ENCODE data around the gene CASZ1. TPM values are rescaled to one million over a fixed set of nuclear protein-coding genes. Genes with fewer than 3 reads are reported as not detected.

Gene CASZ1
- total and polyA plus RNA-seq, 8 donors = 6.0 to 166 (median 39.8) TPM

- 13 to 36% (median 27%) methylated on average over 9 of the region's 9 CpGs for WGBS, 5 donors
- Histone ChIP-seq H3K27me3 (no peaks in the 10 kb centered on the region), H3K36me3 (peaks cover 0 to 4% (median 0%) of the 10 kb centered on the region in 4 donors), H3K27ac (peak overlapping the region; percentile 62 to 97 (median 92)), H3K4me3 (peak overlapping the region in 1 of 4 donors; percentile 2), H3K9me3 (no peaks in the 10 kb centered on the region), H3K4me1 (peaks cover 99 to 100% (median 100%) of the 10 kb centered on the region in 4 donors)
- DNase-seq = peak; percentile 87 to 92
- intact Hi-C loops (cut with DNase I; ENCODE audit: low total_unique reads) = loop anchor here (10.0 kb wide), 1 partner anchor 115 kb away; the partner anchor contains the start of gene CASZ1
- TF ChIP-seq EP300 (IDR thresholded peaks at IDR 0.05) = no peak
- peak; percentile 18 to 64 (median 27) for TF ChIP-seq POLR2AphosphoS5 (IDR thresholded peaks at IDR 0.05)
- no peak for TF ChIP-seq CTCF (IDR thresholded peaks at IDR 0.05)
Observed at GRCh38 chr1:10679496-10680220, 116.8 kb downstream of the CASZ1 start.

GRCh38 chr1:10678852-10679251 is 117.6 kb downstream of the CASZ1 start:
- Histone ChIP-seq H3K27me3 (no peaks in the 10 kb centered on the region), H3K27ac (peak overlapping the region; percentile 62 to 97 (median 92)), H3K36me3 (peaks cover 0 to 4% (median 0%) of the 10 kb centered on the region in 4 donors), H3K4me3 (no peak overlapping the region), H3K9me3 (no peaks in the 10 kb centered on the region), H3K4me1 (peaks cover 99 to 100% (median 100%) of the 10 kb centered on the region in 4 donors)
- intact Hi-C loops (cut with DNase I; ENCODE audit: low total_unique reads) = no loop called here
- WGBS, 5 donors = 54 to 83% (median 66%) methylated on average over 11 of the region's 11 CpGs
- no peak for DNase-seq
- TF ChIP-seq POLR2A (IDR thresholded peaks at IDR 0.05) (no peak), EP300 (IDR thresholded peaks at IDR 0.05) (no peak), POLR2AphosphoS5 (IDR thresholded peaks at IDR 0.05) (no peak), CTCF (IDR thresholded peaks at IDR 0.05) (no peak)

- Histone ChIP-seq H3K27me3 (no peaks in the 10 kb centered on the region), H3K27ac (peak overlapping the region; percentile 88 to 97 (median 92)), H3K9me3 (no peaks in the 10 kb centered on the region), H3K4me1 (peaks cover 99 to 100% (median 99%) of the 10 kb centered on the region in 4 donors), H3K4me3 (no peak overlapping the region), H3K36me3 (no peaks in the 10 kb centered on the region)
- no peak for TF ChIP-seq POLR2AphosphoS5 (IDR thresholded peaks at IDR 0.05)
- no peak for TF ChIP-seq EP300 (IDR thresholded peaks at IDR 0.05)
- no peak for TF ChIP-seq POLR2A (IDR thresholded peaks at IDR 0.05)
- no peak for TF ChIP-seq CTCF (IDR thresholded peaks at IDR 0.05)
- intact Hi-C loops (cut with DNase I; ENCODE audit: low total_unique reads) = no loop called here
- no peak for DNase-seq
- 47 to 83% (median 73%) methylated on average over 16 to 23 of the region's 23 CpGs for WGBS, 5 donors
Observed at GRCh38 chr1:10678402-10678801, 118.0 kb downstream of the CASZ1 start.

GRCh38 chr1:10677491-10678391 is 118.7 kb downstream of the CASZ1 start:
- intact Hi-C loops (cut with DNase I; ENCODE audit: low total_unique reads) = no loop called here
- TF ChIP-seq POLR2A (IDR thresholded peaks at IDR 0.05) = no peak
- TF ChIP-seq POLR2AphosphoS5 (IDR thresholded peaks at IDR 0.05) = peak in 1 of 3 donors; percentile 11
- H3K4me3 ChIP-seq = no peak overlapping the region
- H3K4me1 ChIP-seq = peaks cover 93 to 100% (median 98%) of the 10 kb centered on the region in 4 donors
- H3K36me3 ChIP-seq = no peaks in the 10 kb centered on the region
- no peaks in the 10 kb centered on the region for H3K9me3 ChIP-seq
- H3K27me3 ChIP-seq = no peaks in the 10 kb centered on the region
- H3K27ac ChIP-seq = peak overlapping the region; percentile 88 to 97 (median 92)
- peak; percentile 75 to 90 for DNase-seq
- 39 to 58% (median 51%) methylated on average over 27 of the region's 27 CpGs for WGBS, 5 donors

Data from stomach (tissue), 9 donors.